ENCODE measurements around the gene PMEPA1.
A peak's percentile ranks its signal among the peaks of the same experiment; 100 is the strongest.

The PMEPA1 gene

GRCh38 chr20:57711311-57711712 is 1.5 kb upstream of the PMEPA1 start:
- DNase-seq: no peak

- DNase-seq: no peak
Measured at GRCh38 chr20:57710841-57711240, 1.0 kb upstream of the PMEPA1 start.

GRCh38 chr20:57708694-57709673 is 831 bp downstream of the PMEPA1 start:
- peak in 1 of 5 experiments; percentile 51 for DNase-seq

GRCh38 chr20:57707849-57708693 is 1.7 kb downstream of the PMEPA1 start:
- DNase-seq: no peak

- DNase-seq: no peak
Measured at GRCh38 chr20:57707320-57707719, 2.5 kb downstream of the PMEPA1 start.

GRCh38 chr20:57705127-57705899 is 4.5 kb downstream of the PMEPA1 start:
- DNase-seq: no peak

GRCh38 chr20:57704245-57704644 is 5.6 kb downstream of the PMEPA1 start:
- no peak for DNase-seq

- DNase-seq: no peak
Measured at GRCh38 chr20:57703013-57703412, 6.8 kb downstream of the PMEPA1 start.

- no peak for DNase-seq
Measured at GRCh38 chr20:57702521-57702920, 7.3 kb downstream of the PMEPA1 start.

GRCh38 chr20:57702091-57702490 is 7.7 kb downstream of the PMEPA1 start:
- no peak for DNase-seq

- no peak for DNase-seq
Measured at GRCh38 chr20:57701651-57702050, 8.2 kb downstream of the PMEPA1 start.

- no peak for DNase-seq
Measured at GRCh38 chr20:57701090-57701489, 8.7 kb downstream of the PMEPA1 start.

- no peak for DNase-seq
Measured at GRCh38 chr20:57699395-57699794, 10.4 kb downstream of the PMEPA1 start.

- no peak for DNase-seq
Measured at GRCh38 chr20:57698867-57699275, 10.9 kb downstream of the PMEPA1 start.

- peak in 2 of 5 experiments; percentile 58 to 63 for DNase-seq
Measured at GRCh38 chr20:57698116-57698866, 11.5 kb downstream of the PMEPA1 start.

GRCh38 chr20:57697543-57697942 is 12.3 kb downstream of the PMEPA1 start:
- DNase-seq: no peak

- no peak for DNase-seq
Measured at GRCh38 chr20:57696401-57696961, 13.3 kb downstream of the PMEPA1 start.

- no peak for DNase-seq
Measured at GRCh38 chr20:57695940-57696339, 13.9 kb downstream of the PMEPA1 start.

GRCh38 chr20:57695012-57695411 is 14.8 kb downstream of the PMEPA1 start:
- DNase-seq: no peak

- no peak for DNase-seq
Measured at GRCh38 chr20:57694481-57694880, 15.3 kb downstream of the PMEPA1 start.

- DNase-seq: no peak
Measured at GRCh38 chr20:57693670-57694329, 16.0 kb downstream of the PMEPA1 start.
